HG02852 (cell line): ENCODE data around the gene RAP1GDS1.
A peak's percentile ranks its signal among the peaks of the same experiment; 100 is the strongest.
"Not testable (repeated sequence)": the region's sequence is repeated elsewhere in the genome, so short reads cannot be mapped to it uniquely, and the experiment has no call there.

Source experiments
- ATAC-seq: cut with Tn5 transposase; IDR thresholded peaks from one replicate; pipeline ENCODE4 v1.9.1; 2021; ENCODE audit warnings: mild to moderate bottlenecking, moderate library complexity; ENCODE audit not compliant: unreplicated experiment

RAP1GDS1 gene

GRCh38 chr4:98421111-98421510, 159.9 kb downstream of the RAP1GDS1 start:
- no peak for ATAC-seq

GRCh38 chr4:98423009-98423408, 161.8 kb downstream of the RAP1GDS1 start:
- ATAC-seq = no peak

GRCh38 chr4:98430708-98431403, 169.7 kb downstream of the RAP1GDS1 start:
- ATAC-seq = no peak

GRCh38 chr4:98433691-98434090, 172.5 kb downstream of the RAP1GDS1 start:
- no peak for ATAC-seq

- ATAC-seq = no peak
Observed at GRCh38 chr4:98434816-98435215, 173.6 kb downstream of the RAP1GDS1 start.

- ATAC-seq = no peak
Observed at GRCh38 chr4:98444371-98444770, 183.2 kb downstream of the RAP1GDS1 start.

- peak; percentile 89 for ATAC-seq
Observed at GRCh38 chr4:98446499-98447375, 185.6 kb downstream of the RAP1GDS1 start.

- no peak for ATAC-seq
Observed at GRCh38 chr4:98447648-98448047, 186.5 kb downstream of the RAP1GDS1 start.

GRCh38 chr4:98448908-98449307, 187.7 kb downstream of the RAP1GDS1 start:
- no peak for ATAC-seq

GRCh38 chr4:98452091-98452490, 190.9 kb downstream of the RAP1GDS1 start:
- no peak for ATAC-seq

- ATAC-seq = not testable (repeated sequence)
Observed at GRCh38 chr4:98457422-98457821, 196.2 kb downstream of the RAP1GDS1 start.

GRCh38 chr4:98461121-98461865, 200.1 kb downstream of the RAP1GDS1 start:
- ATAC-seq = not testable (repeated sequence)

GRCh38 chr4:98462487-98462886, 201.3 kb downstream of the RAP1GDS1 start:
- ATAC-seq = no peak

- ATAC-seq = no peak
Observed at GRCh38 chr4:98466868-98467599, 205.8 kb downstream of the RAP1GDS1 start.

GRCh38 chr4:98467627-98468072, 206.5 kb downstream of the RAP1GDS1 start:
- ATAC-seq = peak; percentile 99

GRCh38 chr4:98468709-98469108, 207.5 kb downstream of the RAP1GDS1 start:
- ATAC-seq = no peak

GRCh38 chr4:98469771-98470170, 208.6 kb downstream of the RAP1GDS1 start:
- no peak for ATAC-seq

- no peak for ATAC-seq
Observed at GRCh38 chr4:98470366-98470765, 209.2 kb downstream of the RAP1GDS1 start.

- ATAC-seq = no peak
Observed at GRCh38 chr4:98470831-98471230, 209.6 kb downstream of the RAP1GDS1 start.

- ATAC-seq = no peak
Observed at GRCh38 chr4:98473046-98473445, 211.9 kb downstream of the RAP1GDS1 start.

GRCh38 chr4:98474408-98474844, 213.2 kb downstream of the RAP1GDS1 start:
- ATAC-seq = no peak
